ENCODE measurements around the gene INO80D.

DNA sequence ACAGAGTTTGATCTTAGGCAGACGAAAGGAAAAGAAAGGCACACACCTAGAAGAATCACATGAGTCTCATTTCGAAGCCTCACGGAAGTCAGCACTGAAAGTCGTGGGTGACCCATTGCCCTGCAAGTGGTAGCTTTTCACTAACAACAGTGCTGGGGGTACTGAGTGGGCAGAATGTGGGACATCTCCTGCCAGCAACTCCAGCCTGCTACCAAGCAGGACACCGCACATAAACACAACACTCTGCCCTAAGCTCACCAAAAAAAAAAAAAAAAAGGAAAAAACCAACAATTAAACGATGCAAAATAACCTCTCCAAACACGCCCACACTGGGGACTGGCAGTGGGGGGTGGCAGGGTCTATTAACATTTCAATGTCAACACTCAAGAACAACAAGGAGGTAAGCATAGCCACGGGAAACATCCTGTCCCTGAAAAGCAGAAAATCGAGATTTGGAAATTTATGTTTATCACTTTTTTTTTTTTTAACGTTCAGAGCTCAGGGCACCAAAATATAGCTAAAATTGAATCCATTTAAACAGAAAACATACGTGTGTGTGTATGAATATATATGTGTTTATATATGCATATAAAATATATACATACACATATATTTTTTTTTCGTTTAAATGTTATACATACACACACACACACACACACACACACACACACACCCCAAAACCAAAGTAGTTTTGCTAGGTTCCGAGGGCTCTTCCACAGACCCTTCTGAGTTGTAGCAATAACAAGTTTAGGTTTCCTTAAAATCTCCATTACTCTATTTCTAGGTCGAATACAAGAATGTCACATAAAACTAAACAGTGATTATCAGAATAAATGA, 2.2 kb downstream of the INO80D start:
- TF ChIP-seq, protein P1, sequence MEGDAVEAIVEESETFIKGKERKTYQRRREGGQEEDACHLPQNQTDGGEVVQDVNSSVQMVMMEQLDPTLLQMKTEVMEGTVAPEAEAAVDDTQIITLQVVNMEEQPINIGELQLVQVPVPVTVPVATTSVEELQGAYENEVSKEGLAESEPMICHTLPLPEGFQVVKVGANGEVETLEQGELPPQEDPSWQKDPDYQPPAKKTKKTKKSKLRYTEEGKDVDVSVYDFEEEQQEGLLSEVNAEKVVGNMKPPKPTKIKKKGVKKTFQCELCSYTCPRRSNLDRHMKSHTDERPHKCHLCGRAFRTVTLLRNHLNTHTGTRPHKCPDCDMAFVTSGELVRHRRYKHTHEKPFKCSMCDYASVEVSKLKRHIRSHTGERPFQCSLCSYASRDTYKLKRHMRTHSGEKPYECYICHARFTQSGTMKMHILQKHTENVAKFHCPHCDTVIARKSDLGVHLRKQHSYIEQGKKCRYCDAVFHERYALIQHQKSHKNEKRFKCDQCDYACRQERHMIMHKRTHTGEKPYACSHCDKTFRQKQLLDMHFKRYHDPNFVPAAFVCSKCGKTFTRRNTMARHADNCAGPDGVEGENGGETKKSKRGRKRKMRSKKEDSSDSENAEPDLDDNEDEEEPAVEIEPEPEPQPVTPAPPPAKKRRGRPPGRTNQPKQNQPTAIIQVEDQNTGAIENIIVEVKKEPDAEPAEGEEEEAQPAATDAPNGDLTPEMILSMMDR (IDR thresholded peaks at IDR 0.05), result no peak
- TF ChIP-seq POLR2AphosphoS5 (IDR thresholded peaks at IDR 0.05), result no peak
- TF ChIP-seq POLR2A (IDR thresholded peaks at IDR 0.05), result no peak

Data from stomach (tissue), 4 donors.